ENCODE results near the gene STMN3.
"Not testable (repeated sequence)": the region's sequence is repeated elsewhere in the genome, so short reads cannot be mapped to it uniquely, and the experiment has no call there.

The STMN3 gene

DNA sequence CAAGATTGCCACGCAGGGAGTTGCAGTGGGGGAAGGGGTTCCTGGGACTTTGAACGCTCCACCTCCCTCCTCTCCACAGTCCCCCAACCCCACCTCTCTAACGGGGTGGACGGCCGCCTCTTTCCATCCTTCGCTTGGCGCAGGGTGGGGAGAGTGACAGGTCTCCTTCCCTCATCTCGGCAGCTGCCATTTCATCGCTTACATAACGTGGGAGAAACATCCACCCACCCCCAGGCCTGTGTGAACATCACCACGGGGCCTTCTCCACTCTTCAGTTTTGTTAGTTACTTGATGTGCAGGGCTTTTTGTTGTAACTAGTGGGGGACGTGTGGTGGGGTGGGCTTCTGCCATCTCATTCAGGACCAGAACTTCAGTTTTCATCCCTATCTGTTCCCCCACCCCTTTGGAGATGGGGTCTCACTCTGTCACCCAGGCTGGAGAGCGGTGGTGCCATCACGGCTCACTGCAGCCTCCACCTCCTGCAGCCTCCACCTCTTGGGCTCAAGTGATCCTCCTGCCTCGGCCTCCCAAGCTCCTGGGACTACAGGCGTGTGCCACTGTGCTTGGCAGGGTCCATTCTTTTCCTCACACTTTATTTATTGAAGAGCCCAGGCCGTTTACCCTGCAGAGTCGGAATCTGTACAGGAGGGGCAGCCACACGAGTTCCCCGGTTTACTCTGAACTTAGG is 22.6 kb upstream of the STMN3 start:
- no peak for DNase-seq

DNA sequence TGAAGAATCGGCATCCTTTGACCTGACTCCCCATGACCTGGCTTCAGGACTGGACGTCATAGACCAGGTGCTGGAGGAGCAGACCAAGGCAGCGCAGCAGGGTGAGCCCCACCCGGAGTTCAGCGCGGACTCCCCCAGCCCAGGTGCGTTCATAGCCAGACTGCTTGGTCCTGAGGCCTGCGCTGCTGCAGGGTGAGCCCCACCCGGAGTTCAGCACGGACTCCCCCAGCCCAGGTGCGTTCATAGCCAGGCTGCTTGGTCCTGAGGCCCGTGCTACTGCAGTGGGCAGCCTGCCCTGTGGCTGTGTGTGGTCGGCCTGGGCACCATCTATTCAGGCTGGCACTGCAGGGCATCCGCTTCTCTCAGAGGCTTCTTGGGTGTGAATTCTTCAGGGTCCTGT is 20.7 kb upstream of the STMN3 start:
- DNase-seq = no peak

DNA sequence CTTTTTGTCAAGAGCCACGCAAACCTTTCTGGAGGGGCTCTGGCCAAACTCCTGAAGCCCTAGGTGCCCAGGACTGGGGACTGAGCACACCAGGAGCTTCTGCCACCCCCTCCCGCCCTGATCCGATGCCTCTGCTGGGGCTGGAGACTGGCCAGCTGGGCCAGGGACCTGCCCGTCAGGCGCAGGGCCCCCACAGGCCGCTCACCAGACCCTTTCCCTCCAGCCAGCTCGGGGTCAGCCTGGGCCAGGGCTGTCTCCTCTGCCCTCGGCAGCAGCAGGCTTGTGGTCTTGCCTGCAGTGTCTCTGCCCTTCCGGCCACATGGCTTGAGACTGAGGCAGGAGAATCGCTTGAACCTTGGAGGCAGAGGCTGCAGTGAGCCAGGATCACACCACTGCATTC is 19.4 kb upstream of the STMN3 start:
- DNase-seq = no peak

DNA sequence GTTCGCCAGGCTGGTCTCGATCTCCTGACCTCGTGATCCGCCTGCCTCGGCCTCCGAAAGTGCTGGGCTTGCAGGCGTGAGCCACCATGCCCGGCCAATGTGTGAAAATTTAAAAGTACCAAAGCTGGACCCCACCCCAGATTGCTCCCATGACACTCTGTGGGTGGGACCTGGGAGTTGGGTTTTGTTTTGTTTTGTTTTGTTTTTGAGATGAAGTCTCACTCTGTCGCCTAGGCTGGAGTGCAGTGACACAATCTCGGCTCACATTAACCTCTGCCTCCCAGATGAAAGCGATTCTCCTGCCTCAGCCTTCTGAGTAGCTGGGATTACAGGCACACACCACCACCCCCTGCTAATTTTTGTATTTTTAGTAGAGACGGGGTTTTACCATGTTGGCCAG is 18.5 kb upstream of the STMN3 start:
- not testable (repeated sequence) for DNase-seq

DNA sequence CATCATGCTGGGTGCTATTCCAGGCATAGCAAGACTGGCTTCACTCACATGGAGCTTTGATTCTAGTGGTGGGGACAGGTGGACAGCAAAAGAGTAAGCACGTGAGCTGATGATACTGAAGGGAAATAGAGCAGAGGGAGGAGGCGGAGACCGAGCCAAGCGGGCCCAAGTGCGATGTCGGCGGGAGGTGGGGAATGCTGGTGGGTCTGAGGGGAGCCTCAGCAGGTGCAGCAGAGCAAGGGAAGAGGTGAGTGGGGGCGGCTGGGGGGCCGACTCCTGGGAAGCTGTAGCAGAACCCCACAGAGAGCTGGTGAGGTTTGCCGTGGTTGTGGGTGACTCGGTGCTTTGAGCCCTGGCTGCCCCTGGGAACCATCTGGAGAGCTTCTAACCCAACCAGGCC is 15.1 kb upstream of the STMN3 start:
- DNase-seq = no peak

DNA sequence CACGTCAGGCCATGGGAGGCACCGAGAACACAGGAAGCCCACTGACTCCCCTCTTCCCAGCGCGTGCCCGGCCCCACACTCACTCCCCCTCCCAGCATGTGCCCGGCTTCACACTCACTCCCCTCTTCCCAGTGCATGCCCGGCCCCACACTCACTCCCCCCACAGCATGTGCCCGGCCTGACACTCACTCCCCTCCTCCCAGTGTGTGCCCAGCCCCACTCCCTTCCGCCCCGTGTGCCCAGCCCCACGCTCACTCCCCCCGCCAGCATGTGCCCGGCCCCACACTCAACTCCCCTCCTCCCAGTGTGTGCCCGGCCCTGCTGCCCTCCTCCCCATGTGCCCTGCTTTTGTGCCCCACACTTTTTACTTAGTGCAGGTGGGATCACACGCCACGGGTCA is 14.6 kb upstream of the STMN3 start:
- no peak for DNase-seq

DNA sequence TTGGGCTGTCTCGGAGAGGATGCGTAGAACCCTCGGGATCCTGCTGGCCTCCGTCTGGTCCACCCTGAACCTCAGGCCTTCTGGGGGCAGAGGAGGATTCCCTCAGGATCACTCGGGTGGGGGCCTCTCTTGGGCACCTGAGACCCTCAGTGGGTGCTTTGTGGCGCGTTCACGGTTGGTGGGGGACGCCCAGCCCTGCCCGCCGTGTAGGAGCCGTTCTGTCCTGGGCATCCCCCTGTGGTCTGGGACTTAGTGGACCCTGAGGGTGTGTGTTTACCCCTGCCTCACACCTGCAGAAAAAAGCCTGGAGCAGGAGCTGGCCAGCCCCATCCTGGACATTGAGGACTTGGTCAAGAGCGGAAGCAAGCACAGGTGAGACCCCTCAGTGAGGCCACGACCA is 12.5 kb upstream of the STMN3 start:
- no peak for DNase-seq

DNA sequence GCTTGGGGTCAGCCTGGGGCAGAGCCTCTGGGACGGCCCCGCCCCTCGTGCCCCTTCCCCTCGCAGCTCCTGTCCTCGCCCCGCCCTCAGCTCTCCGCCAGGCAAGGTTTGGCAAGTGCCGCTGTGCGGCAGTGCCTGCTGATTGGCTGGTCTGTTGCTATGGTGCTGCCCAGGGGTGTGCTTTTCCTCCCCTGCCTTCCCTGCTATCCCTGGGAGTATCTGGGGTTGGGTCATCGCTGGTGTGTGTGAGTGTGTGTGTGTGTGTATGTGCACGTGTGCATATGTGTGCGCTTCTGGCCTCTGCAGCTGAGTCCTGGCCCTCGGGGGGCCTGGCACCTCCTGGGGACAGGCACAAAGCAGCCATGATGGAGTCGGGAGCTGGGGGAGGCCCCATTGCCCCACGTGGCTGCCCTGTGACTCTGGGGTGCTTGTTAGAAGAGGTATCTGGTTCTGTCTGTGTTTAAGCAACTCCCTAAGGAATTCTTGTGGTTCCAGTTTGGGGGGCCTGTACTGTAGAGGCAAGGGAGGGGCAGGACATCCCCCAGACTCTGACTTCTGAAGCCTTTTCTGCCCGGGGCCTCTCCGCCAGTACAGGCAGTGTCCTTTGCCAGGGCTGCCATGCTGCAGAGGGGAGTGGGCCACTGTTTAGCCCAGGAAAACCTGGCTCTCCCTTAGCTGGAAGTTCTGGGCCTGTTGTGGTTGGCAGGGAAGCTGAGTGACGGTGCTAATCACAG is 11.8 kb upstream of the STMN3 start:
- DNase-seq = no peak

DNA sequence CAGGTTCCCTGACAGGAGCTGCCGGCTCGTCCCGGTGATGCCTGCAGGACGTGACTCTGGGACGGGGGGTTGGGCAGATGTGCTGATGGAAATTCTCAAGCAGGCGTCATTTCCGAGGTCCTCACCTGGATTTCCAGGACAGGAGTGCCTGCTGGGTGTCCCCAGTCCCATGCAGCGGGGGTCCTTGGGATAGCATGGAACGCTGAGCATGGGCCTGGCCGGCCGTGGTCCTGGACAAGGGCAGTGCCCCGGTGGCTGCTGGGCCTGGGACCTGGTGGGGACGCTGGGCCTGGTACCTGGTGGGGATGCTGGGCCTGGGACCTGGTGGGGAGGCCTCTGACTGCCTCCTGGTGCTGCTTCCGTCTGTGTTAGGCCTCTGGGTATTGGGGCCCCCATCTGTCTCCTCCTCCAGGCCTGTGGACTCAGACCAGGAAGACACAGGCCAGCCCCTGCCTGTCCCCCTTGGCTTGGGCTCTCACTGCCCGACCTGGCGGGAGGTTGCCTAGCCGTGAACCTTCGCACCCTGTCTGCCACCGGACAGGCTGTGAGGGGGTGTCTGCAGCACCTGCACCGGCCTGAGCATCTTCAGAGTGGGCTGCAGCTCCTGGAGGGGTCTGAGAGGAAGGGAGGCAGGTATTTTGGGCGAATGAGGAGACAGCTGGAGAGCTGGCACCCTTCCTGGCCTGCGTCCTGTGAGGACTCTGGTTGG is 11.1 kb upstream of the STMN3 start:
- DNase-seq = no peak

DNA sequence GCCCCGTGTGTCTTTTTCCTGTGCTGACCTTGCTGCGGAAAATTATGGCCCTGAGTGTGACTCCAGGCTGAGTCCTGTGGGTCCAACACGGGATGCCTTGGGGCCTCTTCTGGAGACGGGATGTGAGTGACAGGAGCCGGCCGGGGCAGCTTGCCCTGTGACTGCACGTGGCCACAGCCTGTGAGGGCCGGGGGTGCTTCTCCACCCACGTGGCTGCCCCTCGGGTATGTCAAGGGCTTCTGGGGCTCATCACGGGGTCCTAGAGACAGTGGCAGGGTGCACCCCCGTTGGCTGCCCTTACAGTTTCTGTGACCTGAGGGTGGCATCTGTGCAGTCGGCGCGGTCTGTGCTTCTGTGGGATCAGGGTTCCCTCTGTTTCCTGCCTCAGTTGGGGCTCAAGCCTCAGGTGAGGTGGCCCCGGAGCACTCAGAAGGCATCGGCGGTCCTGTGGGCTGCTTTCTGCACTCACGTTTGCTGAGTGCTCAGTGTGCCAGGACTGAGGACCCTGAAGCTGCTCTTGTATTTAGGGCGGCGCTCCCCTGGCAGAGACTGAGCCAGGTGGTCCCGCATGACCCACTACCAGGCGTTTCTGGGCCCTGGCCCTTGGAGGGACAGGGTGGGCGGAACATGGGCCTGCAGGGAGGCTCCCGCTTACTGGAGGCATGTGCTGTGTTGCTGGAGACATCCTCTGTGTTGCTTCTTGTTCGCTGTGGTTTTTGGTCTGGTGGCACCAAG is 10.3 kb upstream of the STMN3 start:
- no peak for DNase-seq

DNA sequence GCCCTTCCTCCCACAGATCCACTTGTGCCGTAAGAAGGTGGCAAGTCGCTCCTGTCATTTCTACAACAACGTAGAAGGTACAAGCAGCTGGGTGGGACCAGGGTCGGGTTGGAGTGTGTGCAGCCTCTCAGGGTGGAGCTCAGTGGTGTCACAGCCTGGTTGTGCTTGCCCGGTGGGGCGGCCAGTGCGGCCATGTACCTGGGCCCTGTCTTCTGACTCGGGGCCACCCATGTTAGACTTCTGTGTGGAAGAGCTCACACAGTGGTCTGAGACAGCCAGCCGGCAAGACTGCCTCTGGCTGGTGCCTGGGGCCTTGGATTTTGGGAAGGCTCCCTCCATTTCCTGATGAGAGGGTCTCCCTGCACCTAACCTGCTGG is 9.6 kb upstream of the STMN3 start:
- DNase-seq = no peak

DNA sequence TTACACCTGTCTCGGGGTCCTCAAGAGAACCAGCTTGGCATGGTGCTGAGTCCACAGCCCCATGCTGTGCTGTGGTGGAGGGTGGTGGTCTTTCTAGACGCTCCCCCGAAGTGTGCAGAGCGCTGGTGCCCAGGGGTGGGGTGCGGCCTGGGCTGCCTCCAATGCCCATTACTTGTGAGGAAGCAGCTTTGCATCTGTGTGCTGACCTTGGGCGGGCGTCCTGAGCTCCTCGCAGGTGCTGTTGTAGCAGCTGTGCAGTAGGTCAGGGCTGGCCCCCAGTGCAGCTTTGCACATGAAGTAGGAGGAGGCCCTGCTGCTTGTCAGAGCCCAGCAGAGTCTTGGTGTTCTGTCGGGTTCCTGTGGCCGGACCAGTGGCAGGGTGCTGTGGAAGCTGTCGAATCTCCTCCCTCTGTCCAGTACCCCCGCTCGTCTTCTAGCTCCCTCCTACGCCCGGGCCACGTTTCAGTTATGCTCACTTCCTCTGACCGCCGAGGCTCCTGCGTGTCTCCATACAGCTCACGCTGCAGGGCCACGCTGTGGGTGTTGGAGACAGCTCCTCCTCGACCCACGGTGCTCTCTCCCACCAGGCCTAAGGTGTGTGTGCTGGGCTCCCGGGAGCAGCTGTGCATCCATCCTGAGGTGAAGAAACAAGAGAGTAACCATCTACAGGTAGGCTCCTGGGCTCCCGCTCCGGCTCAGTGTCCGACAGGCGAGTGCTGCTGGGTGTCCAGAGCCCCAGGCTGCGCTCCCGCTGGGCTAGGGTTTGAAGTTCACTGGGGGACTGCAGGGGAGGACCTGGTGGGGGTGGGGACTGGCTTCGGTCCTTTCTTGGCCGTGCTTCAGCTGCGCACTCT is 9.0 kb upstream of the STMN3 start:
- DNase-seq = no peak

DNA sequence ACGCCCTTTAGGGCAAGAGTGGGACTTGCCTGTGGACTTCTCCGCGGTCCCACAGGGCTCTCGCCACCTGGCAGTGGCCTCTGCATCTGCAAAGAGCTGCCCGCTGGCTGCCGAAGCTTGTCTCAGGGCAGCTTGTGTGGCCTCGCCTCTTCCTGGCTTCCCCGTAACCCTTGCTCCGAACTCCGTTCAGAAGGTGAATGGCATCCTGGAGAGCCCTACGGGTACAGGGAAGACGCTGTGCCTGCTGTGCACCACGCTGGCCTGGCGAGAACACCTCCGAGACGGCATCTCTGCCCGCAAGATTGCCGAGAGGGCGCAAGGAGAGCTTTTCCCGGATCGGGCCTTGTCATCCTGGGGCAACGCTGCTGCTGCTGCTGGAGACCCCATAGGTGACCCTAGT is 7.9 kb upstream of the STMN3 start:
- no peak for DNase-seq

DNA sequence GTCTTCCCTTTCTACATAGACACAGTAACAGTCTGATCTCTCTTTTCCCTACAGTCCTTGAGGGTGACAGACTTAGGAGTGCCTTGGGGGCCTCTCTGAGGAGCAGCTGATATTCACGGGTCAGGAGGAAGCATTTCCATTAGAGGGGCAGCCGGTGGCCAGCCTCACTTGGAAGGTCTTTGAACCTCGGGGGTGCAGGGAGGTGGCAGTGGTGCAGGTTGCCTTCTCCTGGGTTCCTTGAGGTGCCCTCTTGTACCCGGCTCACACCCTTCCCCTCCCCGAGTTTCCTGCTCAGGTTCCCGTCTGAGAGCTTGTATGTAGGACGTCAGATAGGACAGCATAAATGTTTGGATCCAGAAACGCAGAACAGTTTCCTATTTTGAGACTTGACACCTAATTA is 7.4 kb upstream of the STMN3 start:
- no peak for DNase-seq

DNA sequence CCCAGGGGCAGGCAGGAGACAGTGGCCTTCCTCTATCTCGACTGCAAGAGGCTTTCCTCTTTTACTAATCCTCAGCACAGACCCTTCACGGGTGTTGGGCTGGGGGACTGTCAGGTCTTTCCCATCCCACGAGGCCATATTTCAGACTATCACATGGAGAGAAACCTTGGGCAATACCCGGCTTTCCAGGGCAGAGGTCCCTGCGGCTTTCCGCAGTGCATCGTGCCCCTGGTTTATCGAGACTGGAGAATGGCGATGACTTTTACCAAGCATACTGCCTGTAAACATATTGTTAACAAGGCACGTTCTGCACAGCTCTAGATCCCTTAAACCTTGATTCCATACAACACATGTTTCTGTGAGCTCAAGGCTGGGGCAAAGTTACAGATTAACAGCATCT is 7.0 kb upstream of the STMN3 start:
- DNase-seq = not testable (repeated sequence)

DNA sequence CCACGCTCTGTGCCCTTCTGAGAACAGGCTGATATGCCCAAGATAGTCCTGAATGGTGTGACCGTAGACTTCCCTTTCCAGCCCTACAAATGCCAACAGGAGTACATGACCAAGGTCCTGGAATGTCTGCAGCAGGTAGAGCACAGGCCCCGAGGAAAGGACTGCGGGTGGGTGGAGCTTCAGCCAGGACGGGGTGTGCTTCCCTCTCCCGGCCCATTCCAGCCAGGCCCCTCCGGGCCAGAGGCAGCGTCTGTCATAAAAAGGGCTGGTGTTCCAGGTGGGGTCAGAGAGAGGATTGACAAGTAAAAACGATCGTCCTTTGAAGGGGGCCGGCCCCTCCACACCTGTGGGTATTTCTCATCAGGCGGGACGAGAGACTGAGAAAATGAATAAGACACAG is 6.1 kb upstream of the STMN3 start:
- DNase-seq = no peak

DNA sequence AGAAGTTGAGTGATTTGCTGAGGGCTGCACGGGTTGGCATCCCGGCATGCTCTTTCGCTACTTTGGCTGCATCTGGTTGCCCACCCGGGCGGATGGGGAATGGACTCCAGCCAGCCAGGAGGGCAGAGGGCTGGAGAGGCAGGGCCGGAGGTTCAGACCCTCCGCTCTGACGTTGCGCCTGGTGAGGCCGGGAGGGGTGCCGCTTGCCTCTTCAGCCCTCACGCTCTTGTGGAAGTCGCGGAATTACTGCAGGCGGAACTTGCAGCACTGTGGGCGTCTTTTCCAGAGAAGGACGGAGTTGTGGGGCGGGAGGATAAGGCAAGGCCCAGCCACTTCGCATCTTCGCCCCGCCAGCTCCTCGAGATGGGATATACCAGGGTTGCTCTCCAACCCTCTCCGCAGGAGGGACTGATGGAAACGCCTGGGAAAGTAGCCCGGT is 5.5 kb upstream of the STMN3 start:
- no peak for DNase-seq

DNA sequence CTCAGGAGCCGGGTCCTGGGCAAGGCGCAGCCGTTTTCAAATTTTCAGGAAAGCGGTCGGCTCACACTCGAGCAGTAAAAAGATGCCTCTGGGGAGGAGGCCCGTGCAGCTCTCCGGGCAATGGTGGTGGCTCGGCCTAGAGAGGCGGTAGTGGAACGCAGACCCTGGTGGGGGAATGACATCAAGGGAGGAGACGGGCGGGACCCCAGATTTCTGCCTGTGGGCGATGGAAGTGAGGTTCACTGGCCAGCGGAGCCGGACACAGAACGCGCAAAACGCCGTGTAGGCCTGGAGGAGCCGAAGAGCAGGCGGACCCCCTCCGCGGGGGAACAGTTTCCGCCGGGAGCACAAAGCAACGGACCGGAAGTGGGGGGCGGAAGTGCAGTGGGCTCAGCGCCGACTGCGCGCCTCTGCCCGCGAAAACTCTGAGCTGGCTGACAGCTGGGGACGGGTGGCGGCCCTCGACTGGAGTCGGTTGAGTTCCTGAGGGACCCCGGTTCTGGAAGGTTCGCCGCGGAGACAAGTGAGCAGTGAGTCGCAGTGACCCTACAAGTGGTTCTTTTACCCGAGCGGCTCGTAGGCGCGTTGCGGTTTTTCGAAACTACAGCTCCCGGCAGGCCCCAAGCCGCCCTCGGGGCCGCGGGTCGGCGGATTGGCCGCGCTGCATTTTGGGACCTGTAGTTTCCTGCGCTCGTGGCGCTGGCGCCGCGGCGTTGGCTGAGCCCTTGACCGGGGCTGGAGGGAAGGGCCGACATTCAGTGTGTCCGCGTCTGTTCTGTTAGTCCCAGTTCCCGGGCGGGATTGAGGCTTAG is 4.9 kb upstream of the STMN3 start, which contains the start of gene RTEL1:
Gene RTEL1 (plus strand): TSS at position 376 of the 812 bp plus-strand sequence. CDS start 1,091 bp downstream, outside the sequence.
- DNase-seq = peak; percentile 90

DNA sequence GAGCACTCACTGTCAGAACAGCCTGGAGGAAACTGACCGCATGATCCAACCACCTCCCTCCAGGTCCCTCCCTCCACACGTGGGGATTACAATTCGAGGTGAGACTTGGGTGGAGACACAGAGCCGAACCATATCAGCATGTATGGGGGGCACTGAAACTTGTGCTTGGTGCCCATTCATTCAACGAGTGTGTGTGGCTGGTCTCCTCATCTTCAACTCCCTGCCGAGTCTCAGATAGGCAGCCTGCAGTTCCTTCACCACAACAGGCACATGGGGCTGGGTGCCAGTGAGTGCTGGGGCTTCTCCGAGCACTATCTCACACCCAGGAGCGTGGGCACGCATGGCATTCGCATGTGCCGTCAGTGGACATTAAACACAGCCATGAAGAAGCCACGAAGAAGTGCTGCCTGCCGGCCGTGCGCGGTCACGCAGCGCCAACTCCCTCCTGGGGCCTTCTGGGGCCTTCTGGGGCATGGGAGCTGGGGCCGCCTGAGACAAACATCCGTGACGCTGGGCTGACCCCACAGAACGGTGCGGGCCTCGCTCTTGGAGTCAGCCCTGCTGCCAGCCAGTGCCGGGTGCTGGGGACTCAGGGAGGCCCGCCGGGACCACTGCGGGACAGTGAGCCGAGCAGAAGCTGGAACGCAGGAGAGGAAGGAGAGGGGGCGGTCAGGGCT is 4.2 kb upstream of the STMN3 start:
- no peak for DNase-seq

DNA sequence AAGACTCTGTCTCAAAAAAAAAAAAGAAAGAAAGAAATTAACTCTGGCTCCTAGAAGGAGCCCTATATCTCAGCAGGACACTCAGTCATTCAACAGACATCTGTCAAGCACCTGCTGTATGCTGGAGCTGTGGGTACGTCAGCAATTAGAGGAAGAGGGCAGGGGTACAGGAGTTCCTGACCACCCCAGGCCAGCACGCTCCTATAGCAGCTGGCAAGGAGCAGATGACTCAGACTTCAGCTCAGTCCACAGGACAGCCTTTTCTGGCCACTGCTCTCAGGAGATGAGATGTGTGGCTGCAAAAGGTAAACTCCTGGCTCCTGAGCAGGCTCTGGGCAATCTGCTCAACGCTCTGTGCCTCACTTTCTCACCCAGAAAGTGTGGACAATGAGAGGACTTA is 3.2 kb upstream of the STMN3 start:
- DNase-seq = no peak

DNA sequence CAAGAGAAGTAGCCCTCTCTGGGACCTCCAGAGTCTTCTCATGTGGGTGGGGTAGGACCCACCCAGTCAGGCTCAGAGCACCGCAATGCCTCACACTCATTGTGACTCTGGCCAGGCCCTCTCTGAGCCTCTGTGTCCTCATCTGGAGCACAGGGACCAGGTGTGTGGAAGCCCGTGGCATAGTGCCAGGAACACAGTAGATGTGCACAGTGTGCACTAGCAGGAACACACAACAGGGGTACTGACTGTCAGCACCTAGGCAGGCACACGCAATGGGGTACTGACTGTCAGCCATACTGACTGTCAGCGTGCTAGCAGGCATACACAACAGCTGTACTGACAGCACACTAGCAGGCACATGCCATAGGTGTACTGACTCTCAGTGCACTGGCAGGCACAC is 2.0 kb upstream of the STMN3 start:
- no peak for DNase-seq
